GM21515 (cell line): ENCODE data around the gene AGXT2.
A peak's percentile ranks its signal among the peaks of the same experiment; 100 is the strongest.

Experiments
- ATAC-seq: cut with Tn5 transposase; IDR thresholded peaks from one replicate; pipeline ENCODE4 v1.9.1; 2021; ENCODE audit not compliant: unreplicated experiment

Gene AGXT2

GRCh38 chr5:35047785-35048404 lies at the start of gene AGXT2:
AGXT2 (minus strand) TSS chr5:35047949; CDS start chr5:35047892, 57 bp downstream.
- no peak for ATAC-seq

DNA sequence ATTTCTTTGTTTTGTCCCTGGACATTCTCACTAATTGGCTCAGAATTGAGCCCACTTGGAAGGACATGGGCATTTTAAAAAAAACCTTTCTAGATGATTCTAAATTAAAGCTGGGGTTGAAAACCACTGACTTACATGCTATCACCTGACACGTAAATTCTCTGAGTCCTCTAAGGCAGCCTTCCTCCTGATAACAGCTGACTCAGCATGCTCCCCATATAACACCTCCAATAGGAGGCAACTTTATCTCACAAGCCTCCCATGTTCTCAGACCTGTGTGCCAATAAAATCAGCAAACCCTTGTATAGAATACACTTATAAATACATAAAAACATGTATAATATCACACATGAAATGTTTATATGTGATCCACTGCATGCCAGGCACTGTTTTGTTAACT lies 49.2 kb upstream of the AGXT2 start:
- ATAC-seq, result no peak

- no peak for ATAC-seq
These were observed 48.5 kb upstream of the AGXT2 start for GRCh38 chr5:35096216-35096615.

DNA sequence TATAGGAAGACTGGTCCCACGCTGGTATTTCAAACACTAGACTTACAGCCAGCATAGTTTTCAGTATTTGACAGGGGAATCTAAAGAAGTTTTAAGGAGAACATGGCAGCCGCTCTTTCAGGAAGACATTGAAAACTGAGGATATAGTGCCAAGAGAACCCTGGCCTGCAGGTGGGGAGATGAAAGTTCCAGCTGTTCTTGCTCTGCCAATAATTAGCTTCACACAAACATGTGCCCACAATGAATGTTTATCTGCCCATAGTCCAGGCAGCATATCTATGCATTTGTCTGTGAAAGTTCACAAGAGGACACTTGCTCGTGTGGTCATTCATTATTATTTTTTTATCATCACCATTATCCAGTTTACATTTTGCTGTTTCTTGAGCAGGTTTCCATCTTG lies 47.6 kb upstream of the AGXT2 start:
- ATAC-seq, result no peak

- no peak for ATAC-seq
These were observed 47.2 kb upstream of the AGXT2 start for GRCh38 chr5:35094948-35095347.

- ATAC-seq, result no peak
These were observed 45.0 kb upstream of the AGXT2 start for GRCh38 chr5:35092703-35093102.

DNA sequence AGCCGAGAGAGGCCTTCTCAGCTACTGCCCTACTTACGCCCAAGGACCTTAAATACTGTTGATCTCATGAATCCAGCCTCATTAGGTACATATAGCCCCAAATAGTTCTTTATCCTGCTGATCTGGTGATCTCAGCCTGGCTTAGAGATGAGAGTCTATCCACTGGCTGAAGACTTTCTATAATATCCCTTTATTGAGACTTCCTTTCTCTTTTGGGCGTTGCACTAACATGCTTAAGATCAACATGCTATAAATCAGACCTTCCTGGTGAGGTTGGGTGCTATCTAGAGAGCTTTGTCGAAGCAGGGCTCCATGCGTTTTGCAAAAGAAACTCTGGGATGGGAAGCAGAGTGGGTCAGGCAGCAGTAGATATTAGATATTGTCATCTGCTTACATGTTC lies 44.0 kb upstream of the AGXT2 start:
- ATAC-seq, result no peak

DNA sequence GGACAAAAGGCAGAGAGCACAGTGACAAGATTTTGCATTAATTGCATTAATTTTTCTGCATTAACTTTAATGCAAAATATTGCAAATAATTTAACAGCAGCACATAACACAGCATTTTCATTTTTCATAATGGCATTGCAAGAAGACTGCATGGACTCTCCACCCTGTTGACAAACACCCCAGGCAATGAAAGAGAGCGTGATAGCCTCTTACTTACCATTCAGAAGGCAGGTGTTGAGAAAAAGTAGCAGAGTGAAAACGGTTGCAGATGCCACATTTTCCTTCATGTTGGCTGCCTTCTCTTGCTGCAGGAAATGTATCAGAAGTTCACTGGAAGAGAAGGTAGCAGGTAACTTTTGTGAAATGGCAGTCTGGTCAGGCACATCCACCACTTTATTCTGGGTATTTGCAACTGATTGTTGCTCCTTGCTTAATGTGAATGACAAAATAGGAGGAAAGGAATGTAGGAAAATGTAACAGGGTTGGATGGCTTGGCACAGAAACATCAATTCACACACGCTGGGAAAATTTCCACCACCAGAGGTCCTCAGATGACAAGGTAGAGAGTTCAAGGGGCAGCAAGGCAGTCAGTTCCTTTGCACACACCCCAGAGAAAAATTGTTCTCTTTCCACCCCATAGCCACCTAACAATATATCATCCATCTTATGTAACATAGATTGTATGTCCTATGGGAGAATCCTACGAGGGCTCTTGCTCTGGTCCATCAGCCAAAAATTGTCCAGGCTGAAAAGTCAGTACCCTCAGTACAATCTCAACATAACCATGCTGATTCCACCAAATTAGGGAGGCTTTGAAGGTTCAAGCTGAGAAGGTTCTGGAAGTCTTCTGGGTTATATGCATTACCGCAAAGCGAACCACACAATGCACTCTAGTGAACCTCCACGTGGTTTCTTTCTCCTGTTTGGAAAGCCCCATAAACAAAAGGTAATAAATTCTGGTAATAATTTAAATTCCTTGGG lies 41.9 kb upstream of the AGXT2 start:
- ATAC-seq, result no peak

DNA sequence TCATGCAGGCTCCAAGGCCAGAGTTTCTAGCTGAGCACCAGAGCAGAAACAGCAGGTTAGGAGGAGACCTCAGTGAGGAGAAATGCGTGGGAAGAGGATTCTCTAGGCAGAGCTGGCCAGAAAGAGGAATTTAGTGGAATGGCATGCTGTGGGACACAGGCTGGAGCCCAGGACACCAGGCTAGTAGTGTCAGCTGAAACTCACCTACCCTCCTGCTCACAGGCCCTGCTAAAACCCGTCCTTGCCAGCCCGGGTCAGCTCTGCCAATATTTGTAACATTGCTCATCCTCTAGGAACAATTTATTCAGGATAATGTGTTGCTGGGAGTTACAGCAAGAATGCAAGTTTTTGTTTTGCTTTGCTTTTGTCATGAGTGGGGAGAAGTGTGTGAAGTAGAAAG lies 40.2 kb upstream of the AGXT2 start:
- no peak for ATAC-seq

DNA sequence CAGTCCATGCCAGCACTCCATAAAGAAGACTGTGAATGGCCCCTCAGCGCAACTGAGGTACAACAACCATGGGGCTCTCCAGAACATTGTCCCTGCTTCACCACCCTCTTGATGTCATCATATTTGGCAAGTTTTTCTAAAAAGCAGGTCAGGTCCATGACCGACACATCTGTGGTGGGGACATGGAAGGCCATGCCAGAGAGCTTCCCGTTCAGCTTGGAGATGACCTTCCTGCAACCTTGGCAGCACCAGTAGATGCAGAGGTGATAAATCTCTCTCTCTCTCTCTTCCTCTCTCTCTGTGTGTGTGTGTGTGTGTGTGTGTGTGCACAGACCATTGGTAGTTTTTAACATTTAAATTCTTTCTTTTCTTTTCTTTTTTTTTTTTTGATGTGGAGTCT lies 35.4 kb upstream of the AGXT2 start:
- no peak for ATAC-seq

- ATAC-seq, result no peak
These were observed 34.8 kb upstream of the AGXT2 start for GRCh38 chr5:35082530-35082929.

DNA sequence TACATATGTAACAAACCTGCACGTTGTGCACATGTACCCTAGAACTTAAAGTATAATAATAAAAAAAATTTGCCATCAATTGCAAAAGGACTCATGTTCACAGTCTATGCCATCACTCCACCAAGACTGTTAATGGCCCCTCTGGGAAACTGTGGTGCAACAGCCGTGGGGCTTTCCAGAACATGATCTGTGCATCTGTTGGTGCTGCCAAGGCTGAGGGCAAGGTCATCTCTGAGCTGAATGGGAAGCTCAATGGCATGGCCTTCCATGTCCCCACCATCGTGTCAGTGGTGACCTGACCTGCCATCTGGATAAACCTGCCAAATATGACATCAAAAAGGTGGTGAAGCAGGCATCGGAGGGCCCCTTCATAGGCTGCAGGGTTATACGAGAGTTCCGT lies 33.4 kb upstream of the AGXT2 start:
- ATAC-seq, result no peak

DNA sequence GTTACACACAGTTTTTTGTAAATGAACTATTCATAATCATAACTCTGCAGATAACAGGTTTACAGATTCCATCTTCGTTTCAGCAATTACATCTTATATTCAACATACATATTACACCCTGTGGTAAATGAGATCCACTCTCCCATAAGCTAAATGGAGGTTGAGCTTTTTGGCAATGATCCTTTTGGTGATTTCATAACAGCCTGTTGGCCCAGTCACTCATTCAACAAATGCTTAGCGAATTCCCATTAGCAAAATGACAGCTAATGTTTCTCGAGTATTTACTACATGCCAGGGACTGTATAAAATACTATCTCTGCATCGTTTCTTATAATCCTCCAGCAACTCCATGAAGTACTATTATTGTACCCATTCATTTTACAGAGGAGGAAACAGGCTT lies 25.4 kb upstream of the AGXT2 start:
- no peak for ATAC-seq

DNA sequence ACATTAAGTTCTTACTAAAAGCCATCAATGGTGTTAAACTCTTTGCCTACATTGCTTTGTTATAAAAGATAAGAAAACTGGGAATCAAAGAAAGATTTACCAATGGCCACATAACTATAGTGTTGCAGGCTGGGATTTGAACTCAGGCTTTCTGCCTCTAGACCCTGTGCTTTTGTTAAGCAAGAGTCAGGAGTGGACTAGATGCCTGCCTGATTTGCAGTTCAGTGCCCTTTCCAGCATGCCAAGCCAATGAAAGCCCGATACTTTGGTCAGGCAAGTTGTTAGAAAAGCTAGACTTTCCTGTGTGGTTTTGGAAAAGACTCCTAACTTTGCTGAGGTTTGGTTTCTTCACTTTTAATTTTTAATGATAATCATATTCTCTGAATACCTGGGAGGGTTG lies 21.4 kb upstream of the AGXT2 start:
- ATAC-seq, result no peak

DNA sequence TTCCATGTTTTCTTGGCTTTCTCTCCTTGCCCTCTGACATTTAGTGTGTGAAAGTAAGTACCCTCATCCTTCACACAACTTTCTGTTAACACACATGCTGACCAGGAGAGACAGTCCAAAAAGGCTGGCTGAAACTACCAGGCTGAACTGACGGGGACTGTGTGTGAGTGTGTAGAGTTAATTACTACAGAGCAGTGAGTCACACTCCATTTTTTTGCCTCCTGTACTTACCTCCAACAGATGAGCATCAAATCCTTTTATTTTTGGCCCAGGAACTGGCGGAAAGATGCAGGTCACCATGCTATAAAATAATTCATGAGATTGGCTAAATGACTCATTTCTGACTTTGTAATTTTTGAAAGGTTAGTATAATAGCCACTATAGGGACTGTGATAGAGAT lies 20.2 kb upstream of the AGXT2 start:
- no peak for ATAC-seq

GRCh38 chr5:35066260-35066795 lies 18.6 kb upstream of the AGXT2 start:
- no peak for ATAC-seq

GRCh38 chr5:35063414-35063813 lies 15.7 kb upstream of the AGXT2 start:
- ATAC-seq, result no peak

- no peak for ATAC-seq
These were observed 13.5 kb upstream of the AGXT2 start for GRCh38 chr5:35061211-35061770.

GRCh38 chr5:35060236-35060635 lies 12.5 kb upstream of the AGXT2 start:
- no peak for ATAC-seq

DNA sequence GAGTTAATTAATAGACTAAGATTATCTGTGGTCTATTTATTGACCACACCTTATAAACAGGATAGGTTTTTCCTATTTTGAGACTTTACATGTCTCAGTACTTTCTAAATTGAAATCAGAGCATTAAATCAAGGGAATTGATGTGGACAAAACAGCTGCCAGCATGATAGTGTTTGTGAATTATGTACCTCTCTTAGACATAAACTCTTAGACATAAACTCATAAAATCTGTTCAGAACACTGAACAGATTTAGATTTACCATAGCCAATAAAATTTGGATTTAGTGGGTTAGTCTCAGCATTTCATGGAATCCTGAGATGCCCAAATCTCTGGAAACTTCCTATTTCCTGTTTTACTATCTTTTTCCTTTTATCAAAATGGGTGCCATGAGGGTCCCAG lies 11.5 kb upstream of the AGXT2 start:
- ATAC-seq, result no peak

DNA sequence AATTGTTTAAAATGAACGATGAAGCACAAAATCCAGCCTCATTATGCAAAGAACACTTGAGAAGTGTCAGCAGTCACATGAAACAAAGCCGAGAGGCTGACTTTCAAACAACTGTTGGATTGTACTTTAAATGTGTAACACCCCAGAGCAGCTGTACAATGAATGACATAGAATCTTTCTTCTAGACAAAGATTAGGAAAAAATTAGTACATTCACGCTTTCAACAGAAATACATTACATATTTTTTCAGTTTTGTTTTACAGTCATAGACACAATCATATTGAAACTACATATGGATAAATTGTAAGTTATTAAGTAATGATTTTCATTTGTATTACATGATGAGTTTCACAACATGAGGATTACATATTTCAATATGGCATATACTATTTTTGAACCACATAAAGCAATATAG lies 10.6 kb upstream of the AGXT2 start:
- peak; percentile 85 for ATAC-seq

GRCh38 chr5:35056686-35057085 lies 8.9 kb upstream of the AGXT2 start:
- no peak for ATAC-seq
